ENCODE results near the gene TM4SF4. TPM values are rescaled to one million over a fixed set of nuclear protein-coding genes. Genes with fewer than 3 reads are reported as not detected.

Gene TM4SF4
- total and polyA plus RNA-seq, 2 of the 8 experiments (the other 6 are each of a cell fraction or from before 2014, with no cell fraction given): not detected

GRCh38 chr3:149437286-149437685 lies 37.2 kb upstream of the TM4SF4 start (continued):
- TF ChIP-seq, protein P1, sequence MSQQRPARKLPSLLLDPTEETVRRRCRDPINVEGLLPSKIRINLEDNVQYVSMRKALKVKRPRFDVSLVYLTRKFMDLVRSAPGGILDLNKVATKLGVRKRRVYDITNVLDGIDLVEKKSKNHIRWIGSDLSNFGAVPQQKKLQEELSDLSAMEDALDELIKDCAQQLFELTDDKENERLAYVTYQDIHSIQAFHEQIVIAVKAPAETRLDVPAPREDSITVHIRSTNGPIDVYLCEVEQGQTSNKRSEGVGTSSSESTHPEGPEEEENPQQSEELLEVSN (IDR thresholded peaks at IDR 0.05): no peak
- no peak for TF ChIP-seq CBX5 (IDR thresholded peaks at IDR 0.05; ENCODE audit: low read depth, low read length)
- no peak for TF ChIP-seq SP4 (IDR thresholded peaks at IDR 0.05; ENCODE audit: low read length)
- no peak for TF ChIP-seq GTF2F1 (IDR thresholded peaks at IDR 0.05; ENCODE audit: borderline replicate concordance, low read depth, low read length)

Measured in H1 (cell line).